K562 (cell line): ENCODE measurements around the gene PWP2. TPM values are rescaled to one million over a fixed set of nuclear protein-coding genes. Genes with fewer than 3 reads are reported as not detected.

Experiments
- ATAC-seq: fragments of 200-7000 bp; cut with Tn5 transposase; 3 replicates; pipeline ENCODE4 v1.9.1; 2020; ENCODE audit warnings: moderate library complexity
- BruUV-seq: library from RNA; stranded (reverse); fragments of 400-500 nt; replicated peaks from 2 replicates; lab custom pipeline; 2021; lab: Mats Ljungman, UMichigan
- CTCF ChIA-PET: fragments of 300-600 bp; formaldehyde crosslinking; extraction: SDS; loops from one replicate; lab custom pipeline; 2021; ENCODE audit warnings: low intra/inter-chr PET ratio; lab: Yijun Ruan, JAX
- POLR2A ChIA-PET: fragments of 300-600, 350-650 bp; sonication (Branson Sonifier 250); formaldehyde crosslinking; extraction: SDS; loops from one replicate; lab custom pipeline; 2021; ENCODE audit warnings: antibody characterized with exemption, inconsistent platforms; lab: Yijun Ruan, JAX
- DNase-seq, 4 experiments: peaks; one replicate each; pipeline versions ENCODE4 v3.0.0 to v3.0.0-alpha.2; 2011 to 2018; ENCODE audit warnings: low spot score in 3 of 4, mixed read lengths in 3 of 4; ENCODE audit errors: extremely low read depth in 1 of 4
- FAIRE-seq: peaks from 2 replicates; lab custom pipeline; 2011; peaks lifted over from hg19 to GRCh38; lab: Jason Lieb, UNC
- H2AFZ ChIP-seq: 2 replicates; pipeline ENCODE4 v1.6.0; 2011; ENCODE audit warnings: low read depth, low read length, control low read depth, inconsistent platforms
- H3K27ac ChIP-seq: fragments of 200-600 bp; 3 replicates; pipeline ENCODE4 v1.8.0; 2011; ENCODE audit warnings: low read depth, mild to moderate bottlenecking, control low read depth, inconsistent platforms, low read length, moderate library complexity, mixed read lengths; ENCODE audit errors: extremely low read depth
- H3K27me3 ChIP-seq, 2 experiments: fragments of 300-600 bp in 1 of 2; 2 replicates in 1 of 2; 3 replicates in 1 of 2; pipeline versions ENCODE4 v1.6.0 to v1.8.0; 2011; ENCODE audit warnings: inconsistent platforms in 2 of 2, low read length in 2 of 2, mild to moderate bottlenecking in 1 of 2, mixed read lengths in 1 of 2, moderate library complexity in 1 of 2; ENCODE audit not compliant: control insufficient read depth in 2 of 2, insufficient read depth in 2 of 2
- H3K36me3 ChIP-seq: fragments of 300-600 bp; 3 replicates; pipeline ENCODE4 v1.8.0; 2011; ENCODE audit warnings: mild to moderate bottlenecking, low read length, inconsistent platforms; ENCODE audit not compliant: control insufficient read depth, insufficient read depth
- H3K4me1 ChIP-seq, 2 experiments: fragments of 200-600 bp in 1 of 2; replicated peaks in 1 of 2; 2 replicates in 1 of 2; 3 replicates in 1 of 2; pipeline versions ENCODE4 v1.5.1 to v1.8.0; 2011; ENCODE audit warnings: inconsistent platforms in 2 of 2, low read length in 2 of 2, mild to moderate bottlenecking in 1 of 2, mixed read lengths in 1 of 2, moderate library complexity in 1 of 2; ENCODE audit not compliant: control insufficient read depth in 2 of 2, insufficient read depth in 2 of 2
- H3K4me2 ChIP-seq: 2 replicates; pipeline ENCODE4 v1.6.1; 2011; ENCODE audit warnings: low read length, control low read depth, inconsistent platforms, mixed read lengths; ENCODE audit not compliant: insufficient read depth
- H3K4me3 ChIP-seq: fragments of 200-600 bp; sonication (generic), shearing (Covaris generic); 2 replicates; pipeline ENCODE4 v1.5.1; 2016; ENCODE audit warnings: control low read depth, inconsistent platforms
- H3K79me2 ChIP-seq: fragments of 200-600 bp; 3 replicates; pipeline ENCODE4 v1.8.0; 2011; ENCODE audit warnings: low read length, inconsistent platforms; ENCODE audit not compliant: control insufficient read depth, insufficient read depth
- H3K9ac ChIP-seq, 2 experiments: 2 replicates each; pipeline versions ENCODE4 v1.6.0 to v1.6.1; 2011; ENCODE audit warnings: low read depth in 2 of 2, low read length in 2 of 2, control low read depth in 1 of 2, inconsistent platforms in 1 of 2, mild to moderate bottlenecking in 1 of 2, mixed read lengths in 1 of 2; ENCODE audit not compliant: insufficient read depth in 1 of 2
- H3K9me1 ChIP-seq: one replicate; pipeline ENCODE4 v1.6.0; 2011; ENCODE audit warnings: inconsistent platforms, mild to moderate bottlenecking, low read length, moderate library complexity; ENCODE audit not compliant: control insufficient read depth, insufficient read depth
- H3K9me3 ChIP-seq: replicated peaks from 2 replicates; pipeline ENCODE4 v1.5.1; 2011; ENCODE audit warnings: low read depth, low read length, inconsistent platforms; ENCODE audit not compliant: control insufficient read depth, insufficient read depth
- H4K20me1 ChIP-seq: replicated peaks from 2 replicates; pipeline ENCODE4 v1.6.1; 2011; ENCODE audit warnings: low read length, inconsistent platforms, mixed read lengths; ENCODE audit not compliant: control insufficient read depth, insufficient read depth
- CBX1 ChIP-seq: sonication (generic); IDR thresholded peaks from 2 replicates; pipeline ENCODE4 v1.6.1; 2016; ENCODE audit warnings: antibody characterized with exemption, low read depth, mild to moderate bottlenecking
- CEBPB ChIP-seq: fragments of 450-650 bp; IDR thresholded peaks from 2 replicates; pipeline ENCODE4 v1.6.1; 2016; ENCODE audit warnings: missing genetic modification characterization, missing compliant biosample characterization
- CREB3L1 ChIP-seq: fragments of 450-650 bp; IDR thresholded peaks from 2 replicates; pipeline ENCODE4 v1.6.1; 2014; ENCODE audit warnings: low read depth, mild to moderate bottlenecking, moderate library complexity, borderline replicate concordance
- DACH1 ChIP-seq: fragments of 450-650 bp; IDR thresholded peaks from 2 replicates; pipeline ENCODE4 v1.6.1; 2018; ENCODE audit not compliant: partially characterized antibody
- MYBL2 ChIP-seq, 2 experiments: fragments of 450-650 bp in 1 of 2; sonication (generic) in 1 of 2; formaldehyde crosslinking in 1 of 2; IDR thresholded peaks; 2 replicates each; pipeline versions ENCODE4 v1.6.1 to v1.8.1; 2017 to 2022; ENCODE audit warnings: borderline replicate concordance in 1 of 2, inconsistent platforms in 1 of 2, low read depth in 1 of 2, mild to moderate bottlenecking in 1 of 2, missing genetic modification reagents in 1 of 2, moderate library complexity in 1 of 2
- RFX5 ChIP-seq: IDR thresholded peaks from 2 replicates; pipeline ENCODE4 v1.6.1; 2011; ENCODE audit warnings: low read depth, mild to moderate bottlenecking, improper control_type of control experiment, low read length
- SNAPC5 ChIP-seq: fragments of 250-450 bp; sonication (Bioruptor Pico); IDR thresholded peaks from 2 replicates; pipeline ENCODE4 v1.8.0; 2021; ENCODE audit warnings: moderate library complexity, mild to moderate bottlenecking, inconsistent platforms
- ZBTB12 ChIP-seq: fragments of 250-450 bp; sonication (Bioruptor Pico); IDR thresholded peaks from 2 replicates; pipeline ENCODE4 v1.4.0; 2020
- ZNF140 ChIP-seq: fragments of 250-450 bp; sonication (Bioruptor Pico); IDR thresholded peaks from 2 replicates; pipeline ENCODE4 v1.8.0; 2021; ENCODE audit warnings: moderate library complexity, mild to moderate bottlenecking, inconsistent platforms
- WGBS: fragments of 100-300 bp; shearing (Covaris generic); methylation state at CpG from one replicate; pipeline ENCODE4 v1.1.6; 2016; ENCODE audit warnings: low coverage, mixed read lengths; ENCODE audit not compliant: insufficient coverage; ENCODE audit errors: missing lambda C conversion rate; 5-methylcytosine and 5-hydroxymethylcytosine counted together
- in situ Hi-C: fragments of 300-500 bp; cut with MboI; formaldehyde crosslinking; loops from 4 replicates; pipeline ENCODE4 v1.15.0; 2018; ENCODE audit warnings: inconsistent platforms, mixed read lengths
- intact Hi-C: fragments of 100-400 bp; cut with micrococcal nuclease; formaldehyde crosslinking; loops from 2 replicates; pipeline ENCODE4 v1.14.2; 2022
- polyA plus RNA-seq, 8 experiments: library from polyadenylated mRNA; depleted of rRNA in 4 of 8; stranded (reverse) in 5 of 8; unstranded in 3 of 8; fragments of >200 nt; fragmentation: Nextera tagmentation in 2 of 8; fragmentation: Illumina TruSeq in 1 of 8; extraction: Ambion mirVana in 2 of 8; extraction: Trizol in 1 of 8; gene quantifications; 2 replicates each; pipeline versions ENCODE4 v1.2.1 to v1.2.3, GENCODE V29; 2011 to 2014; ENCODE audit warnings: inconsistent platforms in 1 of 8, missing spikeins in 1 of 8
- total RNA-seq, 7 experiments: library from RNA; depleted of rRNA in 6 of 7; stranded (reverse); fragments of >200 nt in 6 of 7; fragmentation: Illumina TruSeq in 2 of 7; extraction: Trizol in 2 of 7; gene quantifications; 2 replicates each; pipeline versions ENCODE4 v1.2.1 to v1.2.3, GENCODE V29; 2011 to 2021; ENCODE audit warnings: low replicate concordance in 1 of 7
- TF ChIP-seq, protein P1 (sequence below): IDR thresholded peaks from 3 replicates; pipeline ENCODE4 v1.6.1; 2011; ENCODE audit warnings: borderline replicate concordance, mild to moderate bottlenecking; ENCODE audit not compliant: insufficient read length, insufficient read depth

The PWP2 gene
- total and polyA plus RNA-seq, 9 of the 15 experiments (the other 6 are each of a cell fraction or from before 2014, with no cell fraction given) = 0.72 to 57.6 (median 31.1) TPM

- no peaks in the 10 kb centered on the region for H3K79me2 ChIP-seq
- H3K36me3 ChIP-seq = peaks cover 86% of the 10 kb centered on the region
- no peak overlapping the region for H3K4me2 ChIP-seq
- H3K4me1 ChIP-seq = peaks cover 3 to 7% of the 10 kb centered on the region in 2 experiments; a peak in 4 of 5 replicates
- no peak overlapping the region for H2AFZ ChIP-seq
- no peaks in the 10 kb centered on the region for H3K9me1 ChIP-seq
- no peaks in the 10 kb centered on the region for H4K20me1 ChIP-seq
- H3K9ac ChIP-seq = no peak overlapping the region
- TSS peak; percentile 17 for BruUV-seq
- intact Hi-C loops = no loop called here
- no peaks in the 10 kb centered on the region for H3K27me3 ChIP-seq
- ATAC-seq (no peak), DNase-seq (no peak), FAIRE-seq (no peak)
- ChIA-PET CTCF (no interaction called here), POLR2A (interaction anchor here (0.5 to 1.5 kb wide), 3 partner anchors 8 to 1465 kb away, joined by 3 to 5 read pairs (median 4); no protein-coding TSS in a partner anchor)
- no peaks in the 10 kb centered on the region for H3K9me3 ChIP-seq
- in situ Hi-C loops = no loop called here
- no peak overlapping the region for H3K27ac ChIP-seq
- WGBS = 93% methylated on average over 4 of the region's 4 CpGs
- TF ChIP-seq CREB3L1 (no peak), ZBTB12 (CRISPR knock-in tag) (no peak), ZNF140 (no peak), SNAPC5 (CRISPR knock-in tag) (no peak), RFX5 (no peak), DACH1 (no peak), CEBPB (tag) (no peak), CBX1 (no peak), MYBL2 (IDR thresholded peaks at IDR 0.05; ENCODE audit: low read depth) (no peak), MYBL2 (CRISPR knock-in tag; IDR thresholded peaks at IDR 0.05; ENCODE audit: borderline replicate concordance) (no peak)
- TF ChIP-seq, protein P1, sequence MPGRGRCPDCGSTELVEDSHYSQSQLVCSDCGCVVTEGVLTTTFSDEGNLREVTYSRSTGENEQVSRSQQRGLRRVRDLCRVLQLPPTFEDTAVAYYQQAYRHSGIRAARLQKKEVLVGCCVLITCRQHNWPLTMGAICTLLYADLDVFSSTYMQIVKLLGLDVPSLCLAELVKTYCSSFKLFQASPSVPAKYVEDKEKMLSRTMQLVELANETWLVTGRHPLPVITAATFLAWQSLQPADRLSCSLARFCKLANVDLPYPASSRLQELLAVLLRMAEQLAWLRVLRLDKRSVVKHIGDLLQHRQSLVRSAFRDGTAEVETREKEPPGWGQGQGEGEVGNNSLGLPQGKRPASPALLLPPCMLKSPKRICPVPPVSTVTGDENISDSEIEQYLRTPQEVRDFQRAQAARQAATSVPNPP = no peak
- no peak overlapping the region for H3K4me3 ChIP-seq
Observed at GRCh38 chr21:44059710-44060109, 47.5 kb upstream of the PWP2 start.
